Stimulated activated CD8-positive, alpha-beta memory T cell treated with anti-CD3 and anti-CD28 coated beads, Interleukin-2, amount 100 ng/mL, for 48 hours (primary cell): ENCODE data around the gene EFNA5.

Source experiments
- DNase-seq, 2 donors: peaks; one replicate each; pipeline ENCODE4 v3.0.0-alpha.2; 2020; ENCODE audit warnings: low read depth in 2 of 2

Gene EFNA5

DNA sequence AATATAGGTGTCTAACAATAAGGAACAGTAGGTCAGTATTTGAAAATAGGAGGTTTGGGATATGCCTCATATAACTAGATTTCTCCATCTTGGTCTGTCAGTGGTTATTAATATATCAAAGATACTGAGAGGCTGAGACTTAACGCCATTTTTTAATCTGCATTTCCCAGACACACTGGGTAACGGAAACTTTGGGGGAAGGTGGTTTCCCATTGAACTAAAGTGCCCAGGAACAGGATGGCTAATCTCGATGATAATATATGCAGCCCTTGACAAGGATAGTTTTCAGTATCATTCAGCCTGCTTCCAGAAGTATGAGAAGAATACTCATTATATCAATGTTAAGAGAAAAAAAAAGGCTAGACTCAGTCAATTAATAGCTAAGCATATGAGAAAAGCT is 30.7 kb downstream of the EFNA5 start:
- DNase-seq, result no peak

DNA sequence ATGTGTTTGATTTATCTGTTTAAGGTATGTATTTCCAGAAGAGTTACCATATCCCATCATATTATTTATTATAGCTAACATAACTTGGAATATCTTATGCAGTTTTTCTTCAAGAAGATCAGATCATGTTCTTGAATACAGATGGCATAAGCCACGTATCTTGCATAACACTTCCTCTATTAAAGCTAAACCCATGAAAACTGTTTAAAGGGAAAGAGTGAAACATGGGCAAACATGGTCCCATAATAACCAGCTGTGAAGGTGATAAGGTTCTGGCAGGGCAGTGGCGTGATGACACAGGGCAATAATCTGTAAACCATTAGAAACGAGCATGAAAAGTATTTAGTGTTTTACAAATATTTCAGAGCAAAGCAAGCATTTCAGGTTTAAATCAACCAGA is 34.2 kb downstream of the EFNA5 start:
- DNase-seq, result no peak

DNA sequence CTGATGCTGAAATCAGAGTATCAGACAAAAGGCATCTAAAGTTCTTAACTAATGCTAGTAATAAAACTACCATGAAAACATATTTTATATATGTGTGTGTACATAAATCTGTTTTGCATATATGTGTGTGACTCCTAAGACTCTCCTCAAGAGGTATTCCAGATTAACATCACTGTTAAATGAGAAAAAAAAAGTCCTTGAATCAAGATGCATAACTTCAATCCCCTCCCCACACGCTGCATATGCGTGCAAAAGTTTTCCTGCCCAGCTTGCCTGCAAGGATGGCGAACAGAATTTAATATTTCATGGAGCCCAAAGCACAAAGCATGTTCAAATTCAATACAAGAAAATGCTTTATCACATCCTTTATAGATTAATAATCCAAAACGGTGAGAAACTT is 34.7 kb downstream of the EFNA5 start:
- DNase-seq, result no peak

DNA sequence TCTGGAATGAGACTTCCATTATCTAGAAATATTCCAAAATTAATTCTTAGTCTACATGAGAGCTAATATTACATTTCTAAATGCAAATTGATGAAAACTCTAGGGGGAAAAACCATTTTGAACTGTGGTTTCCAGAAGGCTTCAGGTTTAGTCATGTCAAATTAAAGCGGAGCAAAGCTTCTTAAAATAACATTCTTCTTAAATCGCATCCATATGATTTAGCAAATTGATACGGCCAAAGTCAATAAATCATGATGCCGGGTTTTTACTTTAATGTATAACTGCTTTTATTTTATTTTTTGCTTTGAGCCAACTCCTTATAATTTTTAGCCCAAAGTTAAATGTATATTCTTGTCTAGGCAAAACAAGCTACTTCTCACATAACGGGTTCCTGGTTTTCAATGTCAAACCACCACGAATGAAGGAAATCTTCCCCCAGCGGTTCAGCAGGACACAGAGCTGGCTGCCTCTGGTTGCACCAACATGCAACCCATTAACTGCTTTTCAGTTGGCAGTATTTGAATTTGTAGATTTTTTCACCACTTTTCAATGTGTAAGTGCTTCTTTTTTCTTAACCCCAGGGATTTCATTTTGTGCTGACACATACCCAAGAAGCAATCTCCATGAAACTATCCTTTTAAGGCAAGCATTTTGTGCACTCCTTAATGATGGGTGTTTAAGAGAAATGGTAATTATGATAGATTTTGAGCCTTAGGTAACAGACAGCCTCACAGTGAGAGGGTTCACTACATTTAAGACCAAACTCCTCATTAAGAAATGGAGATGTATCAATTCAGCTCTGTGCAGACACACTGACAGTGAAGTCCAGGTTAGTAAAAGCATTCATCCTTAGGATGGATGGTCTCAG is 35.5 kb downstream of the EFNA5 start:
- no peak for DNase-seq

DNA sequence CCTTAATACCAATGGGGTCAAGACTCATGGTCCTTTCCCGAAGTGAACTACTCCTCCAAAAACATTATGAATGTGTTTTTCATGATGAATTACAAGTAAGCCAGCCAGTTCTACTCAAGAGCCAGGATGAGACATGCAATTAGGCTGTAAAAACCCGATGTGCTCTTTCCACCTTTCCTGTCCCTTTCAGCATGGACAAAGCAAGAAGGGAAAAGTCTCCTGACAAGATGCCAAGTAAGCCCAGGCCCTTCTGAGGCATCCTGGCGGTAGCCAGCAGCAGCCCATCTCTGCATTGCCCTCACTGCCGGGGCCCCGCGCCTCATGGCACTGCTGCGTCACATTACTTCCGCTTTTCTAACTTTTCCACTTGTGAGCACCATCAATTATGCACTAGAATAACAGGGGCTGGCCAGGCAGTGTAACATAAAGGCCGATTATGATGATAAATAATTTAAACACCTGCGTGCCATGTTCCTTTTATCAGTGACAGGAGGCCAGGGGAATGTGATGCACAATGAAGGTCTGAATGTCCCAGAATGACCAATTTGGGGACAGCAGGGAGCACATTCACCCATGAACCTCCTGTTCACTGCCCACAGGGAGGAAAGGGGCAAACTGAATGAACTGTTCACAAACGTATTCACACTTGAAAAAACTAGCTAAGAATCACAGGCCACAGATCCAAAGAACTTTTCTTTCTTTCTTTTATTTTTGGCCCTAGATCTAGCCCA is 37.4 kb downstream of the EFNA5 start:
- DNase-seq, result no peak

DNA sequence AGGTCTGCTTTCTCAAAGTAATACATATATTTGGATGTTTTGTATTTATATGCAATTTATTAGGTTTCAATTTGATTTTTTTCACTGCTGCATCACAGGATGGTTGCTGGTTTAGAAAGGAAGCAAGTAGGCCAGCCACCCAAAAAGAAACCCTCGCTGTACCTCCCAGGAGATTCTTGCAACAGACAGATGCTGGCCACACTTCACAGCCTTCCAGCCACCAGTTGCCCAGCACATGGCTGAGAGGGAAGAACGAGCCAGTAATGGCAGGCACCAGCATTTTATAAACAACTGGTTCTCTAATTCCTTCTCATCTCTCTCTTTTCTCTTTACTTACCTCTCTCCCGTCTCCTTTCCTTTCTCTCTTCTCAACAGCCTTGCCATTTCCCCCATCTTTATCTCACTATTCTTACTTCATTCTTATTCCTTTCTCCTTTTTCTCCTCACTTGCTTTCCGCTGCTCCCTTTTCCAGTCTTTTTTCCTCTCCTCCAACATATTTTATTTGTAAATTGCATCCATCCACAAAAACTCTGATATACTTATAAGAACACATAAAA is 38.9 kb downstream of the EFNA5 start:
- no peak for DNase-seq

DNA sequence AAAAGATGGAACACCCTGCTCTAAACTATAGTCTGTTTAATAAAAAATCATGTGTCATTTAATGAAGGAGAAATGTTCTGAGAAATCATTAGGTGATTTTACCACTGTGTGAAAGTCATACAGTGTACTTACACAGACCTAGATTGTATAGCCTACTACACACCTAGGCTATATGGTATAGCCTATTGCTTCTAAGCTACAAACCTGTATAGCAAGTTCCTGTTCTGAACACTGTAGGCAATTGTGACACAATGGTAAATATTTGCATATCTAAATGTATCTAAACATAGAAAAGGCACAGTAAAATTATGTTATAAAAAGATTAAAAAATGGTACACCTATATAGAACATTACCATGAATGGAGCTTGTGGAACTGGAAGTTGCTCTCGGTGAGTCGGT is 40.6 kb downstream of the EFNA5 start:
- DNase-seq, result no peak

DNA sequence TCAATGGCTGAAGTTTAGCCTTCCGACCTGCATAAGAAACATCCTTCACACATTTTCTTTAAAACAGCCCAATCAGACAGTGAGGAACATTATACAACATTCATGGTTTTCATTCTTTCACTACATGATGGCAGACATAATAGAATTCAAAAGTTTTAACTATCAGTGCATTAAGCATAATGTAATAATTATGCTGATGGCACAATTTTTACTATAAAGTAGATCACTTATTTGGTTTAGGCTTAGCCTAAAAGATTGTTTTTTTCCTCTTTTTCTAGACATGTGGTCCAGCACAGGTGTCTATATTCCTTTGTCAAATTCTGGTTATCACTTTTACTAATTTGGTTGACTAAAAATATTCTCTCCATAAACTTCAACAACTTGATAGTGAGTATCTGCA is 46.5 kb downstream of the EFNA5 start:
- no peak for DNase-seq

DNA sequence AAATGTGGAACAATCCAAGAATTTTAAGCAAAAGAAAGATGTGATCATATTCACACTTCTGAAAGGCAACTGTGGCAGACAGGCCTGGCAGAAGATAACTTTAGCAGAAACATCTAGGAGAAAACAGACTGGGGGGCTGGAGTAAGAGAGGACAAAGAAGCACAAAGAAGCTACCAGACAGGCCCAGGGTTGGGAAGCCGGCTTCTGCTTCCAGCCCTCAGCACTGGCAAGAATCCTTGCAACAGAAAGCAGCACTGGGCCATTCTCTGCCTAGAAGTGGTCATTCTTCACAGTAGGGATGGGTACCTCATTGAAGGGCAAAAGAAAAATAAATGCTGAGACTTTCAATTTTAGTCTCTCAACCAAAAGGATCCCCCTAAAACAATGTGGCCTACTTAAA is 49.6 kb downstream of the EFNA5 start:
- no peak for DNase-seq

DNA sequence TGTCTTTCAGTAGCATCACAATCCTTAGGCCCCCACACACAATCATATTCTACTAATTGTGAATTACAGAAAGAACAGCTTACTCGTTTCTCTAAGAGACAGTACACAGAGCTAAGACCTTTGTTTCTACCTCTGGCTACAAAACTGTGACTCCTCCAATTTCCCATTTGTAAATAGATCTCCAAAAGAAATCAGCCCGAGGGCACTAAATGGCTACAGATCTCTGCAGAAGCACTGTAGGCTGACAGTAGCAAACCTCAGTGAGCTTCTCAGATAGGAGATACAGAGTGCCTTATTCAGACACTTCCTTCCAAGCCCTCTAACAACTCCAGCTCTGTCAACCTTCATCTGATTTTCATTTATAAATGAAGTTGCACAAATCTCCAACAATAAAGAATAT is 51.0 kb downstream of the EFNA5 start:
- no peak for DNase-seq

DNA sequence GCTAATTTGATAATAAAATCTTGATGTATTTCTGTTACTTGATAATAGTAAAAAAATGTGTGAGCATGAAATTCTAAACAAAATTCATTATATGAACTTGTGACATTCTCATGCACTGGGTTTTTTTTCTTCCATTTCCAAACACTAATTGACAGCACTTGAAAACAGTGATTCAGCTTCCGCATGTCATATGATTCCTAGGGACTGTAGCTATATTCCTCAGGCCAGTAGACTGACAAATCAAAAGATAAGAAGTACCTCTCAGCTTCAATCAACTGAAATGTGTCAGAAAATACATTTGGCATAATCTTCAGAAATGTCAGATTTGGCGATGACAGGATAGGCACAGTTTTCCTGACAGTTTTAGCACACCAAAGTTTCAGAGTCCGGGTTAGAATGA is 52.5 kb downstream of the EFNA5 start:
- DNase-seq, result no peak

DNA sequence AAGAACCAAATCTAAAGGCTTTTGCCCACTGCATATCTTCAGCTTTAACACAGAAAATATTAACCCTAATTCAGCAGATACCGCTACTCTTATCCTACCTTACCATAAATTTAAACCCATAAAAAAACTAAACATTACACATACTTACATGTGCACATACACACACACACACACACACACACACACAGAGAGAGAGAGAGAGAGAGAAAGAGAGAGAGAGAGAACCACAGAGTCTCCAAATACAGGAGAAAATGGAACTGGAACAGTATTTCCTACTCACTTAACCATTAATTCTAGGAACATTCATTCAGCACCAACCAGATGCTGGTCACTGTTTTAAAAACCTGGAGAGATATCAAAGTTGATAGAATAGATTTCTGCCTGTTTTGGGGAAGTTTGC is 53.7 kb downstream of the EFNA5 start:
- DNase-seq, result no peak

DNA sequence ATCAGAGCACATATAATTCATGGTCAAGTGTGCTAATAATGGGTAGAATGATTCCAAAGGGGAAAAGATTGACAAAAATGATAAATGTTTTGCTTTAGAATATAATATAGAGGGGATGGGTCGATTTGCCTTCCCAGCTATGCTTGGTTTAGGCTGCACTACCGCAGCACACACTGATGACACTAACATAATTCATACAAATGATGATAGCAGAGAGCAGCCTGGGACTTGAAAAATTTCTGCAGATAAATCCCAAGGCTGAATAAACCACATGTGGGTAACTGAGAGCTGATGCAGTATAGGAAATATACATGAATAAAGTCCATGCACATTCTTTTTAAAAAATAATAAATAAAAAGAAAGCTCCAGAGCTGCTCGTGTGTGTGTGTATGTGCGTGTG is 54.5 kb downstream of the EFNA5 start:
- DNase-seq, result no peak

DNA sequence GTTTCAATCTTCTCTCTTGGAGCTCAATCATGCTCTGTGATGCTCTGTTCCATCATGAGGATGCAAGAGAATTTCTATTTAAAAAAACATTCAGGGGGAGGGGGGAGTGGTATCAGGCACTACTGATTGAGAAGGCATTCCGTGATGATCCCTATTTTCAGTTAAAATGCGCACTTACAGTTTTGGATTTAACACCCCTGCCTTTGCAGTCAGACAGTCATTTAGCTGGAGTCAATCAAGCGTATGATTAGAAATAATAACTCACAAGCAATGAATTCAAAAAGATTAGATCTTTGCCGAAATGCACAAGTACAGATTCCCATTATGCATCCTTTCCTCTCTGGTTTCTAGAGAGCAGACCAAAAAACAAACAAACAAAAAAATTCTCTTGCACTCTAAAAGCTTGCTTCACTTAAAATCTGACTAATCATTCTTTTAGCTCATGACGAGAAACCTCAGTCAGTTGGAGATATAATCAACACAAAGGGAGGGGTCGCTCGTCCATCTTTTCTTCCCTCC is 55.4 kb downstream of the EFNA5 start:
- DNase-seq, result no peak

DNA sequence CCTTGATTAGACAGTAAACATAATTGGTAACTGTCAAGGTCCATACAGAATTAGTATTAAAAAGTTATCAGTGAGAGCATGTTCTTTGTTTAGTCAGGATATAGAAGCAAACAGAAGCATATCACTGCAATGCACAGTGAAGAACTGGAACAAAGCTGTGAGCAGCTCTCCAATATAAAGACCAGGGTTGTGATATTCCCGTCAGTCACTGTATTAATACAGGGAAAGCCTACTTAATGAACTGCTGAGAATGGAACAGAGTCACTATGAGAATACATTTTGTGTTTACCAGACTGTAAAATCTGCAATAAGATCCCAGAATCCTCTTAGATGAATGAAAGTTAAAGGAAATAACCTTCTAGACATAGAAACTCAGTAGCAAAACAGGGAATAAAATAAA is 58.2 kb downstream of the EFNA5 start:
- DNase-seq, result no peak

DNA sequence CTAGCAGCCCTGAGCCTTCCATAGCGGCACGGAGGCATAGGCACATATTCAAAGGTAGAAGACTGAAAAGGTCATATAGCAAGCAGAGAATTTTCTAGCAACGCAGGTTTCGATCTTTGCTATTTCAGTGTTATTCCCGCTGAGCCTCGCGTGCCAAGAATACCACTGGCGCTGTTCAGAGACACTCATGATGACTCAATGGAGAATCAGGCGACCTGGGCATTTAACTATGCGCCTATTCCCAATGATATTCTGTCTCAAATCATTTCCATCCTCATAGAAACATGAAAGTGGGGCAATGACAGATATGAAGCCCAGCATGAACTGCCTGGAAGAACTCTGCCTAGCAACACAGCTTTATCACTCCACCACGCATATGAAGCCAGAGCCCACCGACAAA is 59.9 kb downstream of the EFNA5 start:
- DNase-seq, result no peak

DNA sequence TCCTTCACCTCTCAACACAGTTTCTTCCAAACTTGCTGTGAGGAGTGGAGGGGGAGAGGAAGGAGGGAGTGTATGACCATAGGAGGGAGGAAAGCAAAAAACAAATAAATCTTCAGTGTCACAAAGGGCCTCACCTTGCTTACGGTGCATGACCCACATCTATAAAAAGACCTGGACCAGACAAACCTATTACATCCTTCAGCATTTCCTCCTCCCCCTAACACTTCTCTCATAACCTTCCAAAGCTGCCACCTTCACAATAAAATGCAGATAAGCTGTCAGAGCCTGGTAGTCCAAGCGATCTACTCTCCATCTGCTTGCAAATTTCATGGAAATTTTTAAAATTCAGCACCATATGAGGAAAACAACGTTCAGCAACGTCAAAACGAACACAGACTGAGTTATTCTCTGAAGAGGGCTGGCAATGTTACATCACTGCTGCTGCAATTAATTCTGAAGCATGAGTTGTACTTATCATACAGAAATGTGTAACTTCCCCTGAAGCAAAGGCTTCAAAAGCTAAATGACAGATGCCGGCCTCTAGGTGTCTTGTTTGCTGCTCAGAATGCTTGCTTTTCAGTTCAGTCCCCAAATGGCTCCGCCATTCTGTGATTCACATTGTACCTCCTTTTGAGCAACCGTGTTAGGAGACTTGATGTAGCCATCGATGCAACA is 62.9 kb downstream of the EFNA5 start:
- DNase-seq, result no peak

DNA sequence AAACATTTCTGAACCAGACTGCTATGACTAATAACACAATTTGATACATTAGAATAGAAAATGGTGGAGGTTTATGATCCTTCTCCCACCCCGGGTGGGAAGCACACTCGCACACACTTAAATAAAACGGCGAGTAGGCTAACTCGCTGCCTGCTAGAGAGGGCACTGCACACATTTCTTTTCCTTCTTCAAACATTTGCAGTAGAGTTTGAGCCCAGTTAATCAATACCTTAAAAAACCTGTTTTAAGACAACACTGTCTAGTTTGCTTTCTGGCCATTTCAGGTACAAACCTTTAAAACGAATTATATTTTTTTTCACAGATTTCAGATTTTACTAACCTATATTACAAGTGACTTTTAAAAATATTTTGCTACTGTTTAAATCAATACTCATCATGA is 63.5 kb downstream of the EFNA5 start:
- no peak for DNase-seq

DNA sequence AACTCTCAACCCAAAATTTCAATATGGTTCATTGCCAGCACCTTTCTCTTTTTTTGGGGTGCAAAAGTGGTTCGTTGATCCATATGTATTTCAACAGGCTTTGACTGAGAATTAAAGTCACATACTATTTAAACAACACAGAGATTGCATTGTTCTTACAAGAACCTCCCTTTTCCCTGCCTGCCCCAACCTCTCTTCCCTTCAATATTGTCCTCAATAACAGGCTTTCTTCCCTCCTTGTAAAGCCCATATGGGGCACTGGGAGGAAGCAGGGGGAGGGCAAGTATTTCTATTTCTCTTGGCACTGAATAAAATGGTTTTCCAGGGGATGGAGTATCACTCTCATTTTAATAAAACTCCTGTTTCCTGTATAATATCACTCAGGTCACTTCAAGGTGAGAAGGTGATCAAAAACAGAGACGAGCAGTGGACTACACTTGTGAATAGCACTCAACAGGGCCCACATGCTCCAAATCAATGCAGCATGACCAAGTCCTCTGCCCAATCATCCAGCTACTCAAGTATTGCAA is 65.1 kb downstream of the EFNA5 start:
- no peak for DNase-seq

DNA sequence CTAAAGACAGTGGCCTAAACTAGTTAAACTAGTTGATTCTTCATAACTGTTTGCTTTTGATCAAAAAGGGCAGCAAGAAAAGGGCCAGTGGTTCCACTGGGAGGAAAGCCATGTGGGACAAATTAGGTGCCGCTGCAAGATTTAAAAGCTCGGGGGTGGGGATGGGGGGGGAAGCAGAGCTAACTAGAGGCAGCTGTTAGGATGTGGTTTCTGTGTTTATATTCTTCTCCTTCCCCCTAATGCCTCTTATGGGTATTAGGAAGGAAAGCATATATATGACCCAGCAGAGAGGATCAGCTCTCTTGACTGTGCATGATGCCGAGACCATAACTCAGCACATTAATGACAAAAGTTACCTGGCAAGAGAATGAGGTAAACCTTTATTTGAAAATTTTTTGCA is 65.7 kb downstream of the EFNA5 start:
- DNase-seq, result no peak

DNA sequence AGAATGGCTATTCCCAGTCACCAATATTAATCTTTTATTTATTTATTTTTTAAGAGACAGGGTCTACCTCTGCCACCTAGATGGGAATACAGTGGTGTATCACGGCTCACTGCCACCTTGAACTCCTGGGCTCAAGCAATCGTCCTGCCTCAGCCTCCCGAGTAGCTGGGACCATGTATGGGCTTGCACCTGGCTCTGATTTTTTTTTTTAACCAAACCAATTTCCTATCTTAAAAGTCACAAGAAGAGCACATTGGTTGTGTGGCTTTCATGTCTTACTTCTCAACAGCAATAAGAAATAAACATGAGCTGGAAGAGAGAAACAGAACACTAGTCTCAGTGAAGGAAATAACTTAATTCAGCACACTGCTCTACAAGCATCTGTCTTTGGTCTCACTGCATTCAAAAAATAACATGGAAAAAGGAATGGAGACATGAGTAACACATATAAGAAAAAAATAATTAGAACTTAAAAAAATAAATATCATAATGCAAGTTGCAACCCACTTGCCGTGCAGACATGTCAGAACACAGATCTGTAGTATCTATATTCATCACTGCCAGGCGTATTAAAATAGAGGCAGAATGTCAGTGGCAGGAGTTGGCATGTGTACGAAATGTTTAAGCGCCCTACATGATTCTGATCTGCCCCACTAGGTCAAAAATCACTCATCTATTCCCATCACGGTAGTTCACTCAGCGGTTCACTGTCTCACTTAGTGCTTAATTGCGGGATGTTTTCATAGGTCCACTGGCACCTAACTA is 66.4 kb downstream of the EFNA5 start:
- no peak for DNase-seq
